Measurements from ENCODE around the gene CITED4. TPM values are rescaled to one million over a fixed set of nuclear protein-coding genes. Genes with fewer than 3 reads are reported as not detected.

The CITED4 gene, protein sequence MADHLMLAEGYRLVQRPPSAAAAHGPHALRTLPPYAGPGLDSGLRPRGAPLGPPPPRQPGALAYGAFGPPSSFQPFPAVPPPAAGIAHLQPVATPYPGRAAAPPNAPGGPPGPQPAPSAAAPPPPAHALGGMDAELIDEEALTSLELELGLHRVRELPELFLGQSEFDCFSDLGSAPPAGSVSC
- total RNA-seq (2021; ENCODE audit: unreplicated experiment), result 7.8 TPM
- 4.3 and 6.8 TPM in 2 replicates for polyA plus RNA-seq (2012)
- Bru-seq, nascent RNA, result percentile 27 among the genes with signal in this experiment
- not detected for BruChase-seq, experiment 1, labeled RNA remaining after a 6-hour chase
- BruChase-seq, experiment 2, labeled RNA remaining after a 2-hour chase, result percentile 41 among the genes with signal in this experiment
- long read RNA-seq, transcript CITED4-201 (1 exons, 1,316 nt), result major isoform, 28 of 28 reads
- long read RNA-seq, partial matches to known transcripts, result 0 of 28 reads
- long read RNA-seq, other reads (novel, unspliced or antisense), result 0 of 28 reads

DNA sequence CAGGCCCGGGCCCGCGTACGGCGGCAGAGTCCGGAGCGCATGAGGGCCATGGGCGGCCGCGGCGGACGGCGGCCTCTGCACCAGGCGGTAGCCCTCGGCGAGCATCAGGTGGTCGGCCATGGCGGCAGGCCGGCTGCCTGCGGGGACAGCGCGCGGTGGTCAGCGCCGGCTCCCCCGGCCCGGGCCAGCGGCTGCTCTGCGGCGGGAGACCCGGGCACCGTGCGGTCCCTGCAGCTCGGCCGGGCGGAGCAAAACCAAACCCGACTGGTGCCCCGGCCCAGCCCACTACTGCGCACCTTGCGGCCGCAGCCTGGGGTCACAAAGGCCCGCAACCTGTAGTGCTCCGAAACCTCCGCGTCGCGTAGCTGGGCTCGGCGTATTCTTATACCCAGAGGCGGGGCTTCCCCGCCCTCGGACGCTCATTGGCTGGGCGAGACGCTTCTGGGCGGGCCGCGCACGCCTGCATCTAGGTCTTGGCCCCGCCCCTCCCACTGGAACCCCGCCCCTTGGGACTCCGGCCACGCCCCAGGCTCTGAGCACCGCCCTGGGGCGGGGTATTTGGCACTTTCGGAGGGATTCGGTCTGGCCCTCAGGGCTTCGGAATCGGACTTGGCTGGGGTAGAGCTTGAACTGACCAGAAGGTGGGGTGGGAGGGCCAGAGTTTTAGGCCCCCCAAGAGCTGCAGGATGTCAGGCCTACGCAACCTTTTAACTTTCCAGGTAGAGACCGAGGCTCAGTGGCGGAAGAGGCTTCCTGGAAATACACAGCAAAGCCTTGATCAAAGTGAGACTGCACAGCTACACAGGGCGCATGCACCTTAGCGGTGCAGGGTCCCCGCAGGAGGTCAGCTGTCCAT, at the start of gene CITED4:
Gene CITED4, minus strand, starts transcription at position 356 of the 856 bp plus-strand sequence. Its CDS starts 236 bp downstream, at position 120.
- no peaks in the 10 kb centered on the region for H4K20me1 ChIP-seq (ENCODE audit: insufficient read depth)
- ChIA-PET POLR2A (interaction anchor here (0.9 to 1.5 kb wide), 7 partner anchors 9 to 89 kb away, joined by 6 to 18 read pairs (median 10); no protein-coding TSS in a partner anchor), CTCF (interaction anchor here (1.0 to 2.0 kb wide), 8 partner anchors 9 to 93 kb away, joined by 4 to 29 read pairs (median 6); no protein-coding TSS in a partner anchor), RAD21 (ENCODE audit: low non-redundant PET in 1 of 2, low total read pairs in 2 of 2, uncharacterized antibody in 2 of 2, unreplicated experiment in 2 of 2) (interaction anchor here (0.7 to 2.7 kb wide), 10 partner anchors 9 to 142 kb away, joined by 3 to 27 read pairs (median 4); no protein-coding TSS in a partner anchor)
- H3K9ac ChIP-seq (ENCODE audit: low read length), result peak within 1 kb of the TSS; percentile 62
- no TSS peak for BruUV-seq (replicated peaks)
- H3K4me1 ChIP-seq (ENCODE audit: control insufficient read depth in 1 of 2, insufficient read depth in 2 of 2, low read length in 2 of 2), result peaks cover 11 to 37% of the 10 kb centered on the region in 2 experiments; a peak in 3 of 4 replicates
- peak within 1 kb of the TSS; percentile 43; the same call in 1 of the 2 replicates for H3K27ac ChIP-seq (ENCODE audit: low read depth, low read length)
- ATAC-seq (peak; percentile 96), DNase-seq (ENCODE audit: low read depth, low spot score) (peak; percentile 91)
- TF ChIP-seq SP1 (IDR thresholded peaks at IDR 0.05; ENCODE audit: low read depth), result peak; percentile 65
- TF ChIP-seq CEBPB (IDR thresholded peaks at IDR 0.05; ENCODE audit: low read depth), result no peak
- no peak for TF ChIP-seq ZNF274 (IDR thresholded peaks at IDR 0.05; ENCODE audit: low read depth, low read length)
- TF ChIP-seq POLR2AphosphoS5 (IDR thresholded peaks at IDR 0.05; ENCODE audit: low read depth, low read length), result peak; percentile 97
- TF ChIP-seq, protein P1, sequence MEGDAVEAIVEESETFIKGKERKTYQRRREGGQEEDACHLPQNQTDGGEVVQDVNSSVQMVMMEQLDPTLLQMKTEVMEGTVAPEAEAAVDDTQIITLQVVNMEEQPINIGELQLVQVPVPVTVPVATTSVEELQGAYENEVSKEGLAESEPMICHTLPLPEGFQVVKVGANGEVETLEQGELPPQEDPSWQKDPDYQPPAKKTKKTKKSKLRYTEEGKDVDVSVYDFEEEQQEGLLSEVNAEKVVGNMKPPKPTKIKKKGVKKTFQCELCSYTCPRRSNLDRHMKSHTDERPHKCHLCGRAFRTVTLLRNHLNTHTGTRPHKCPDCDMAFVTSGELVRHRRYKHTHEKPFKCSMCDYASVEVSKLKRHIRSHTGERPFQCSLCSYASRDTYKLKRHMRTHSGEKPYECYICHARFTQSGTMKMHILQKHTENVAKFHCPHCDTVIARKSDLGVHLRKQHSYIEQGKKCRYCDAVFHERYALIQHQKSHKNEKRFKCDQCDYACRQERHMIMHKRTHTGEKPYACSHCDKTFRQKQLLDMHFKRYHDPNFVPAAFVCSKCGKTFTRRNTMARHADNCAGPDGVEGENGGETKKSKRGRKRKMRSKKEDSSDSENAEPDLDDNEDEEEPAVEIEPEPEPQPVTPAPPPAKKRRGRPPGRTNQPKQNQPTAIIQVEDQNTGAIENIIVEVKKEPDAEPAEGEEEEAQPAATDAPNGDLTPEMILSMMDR (IDR thresholded peaks at IDR 0.05 in 2 of 3, conservative IDR thresholded peaks at IDR 0.05 in 1 of 3; ENCODE audit: borderline replicate concordance in 1 of 3, insufficient read depth in 1 of 3, low read depth in 2 of 3, low read length in 2 of 3), result peak; percentile 39 to 78 (median 45)
- no peak for TF ChIP-seq CBX3 (IDR thresholded peaks at IDR 0.05; ENCODE audit: low read depth)
- TF ChIP-seq SRF (IDR thresholded peaks at IDR 0.05; ENCODE audit: low read depth), result no peak
- TF ChIP-seq JUND (IDR thresholded peaks at IDR 0.05), result no peak
- TF ChIP-seq RAD21 (IDR thresholded peaks at IDR 0.05; ENCODE audit: low read depth), result peak; percentile 91
- no peaks in the 10 kb centered on the region for H3K79me2 ChIP-seq (ENCODE audit: insufficient read depth, low read length)
- H3K9me3 ChIP-seq (ENCODE audit: control insufficient read depth in 1 of 2, insufficient read depth in 1 of 2, low read depth in 1 of 2, low read length in 2 of 2), result no peaks in the 10 kb centered on the region
- H3K4me2 ChIP-seq (ENCODE audit: low read length), result peak within 1 kb of the TSS; percentile 76
- H3K27me3 ChIP-seq (ENCODE audit: insufficient read depth, low read length), result no peaks in the 10 kb centered on the region
- H2AFZ ChIP-seq (ENCODE audit: low read depth, low read length, poor library complexity, severe bottlenecking), result peak within 1 kb of the TSS; percentile 13
- no peaks in the 10 kb centered on the region for H3K9me2 ChIP-seq (ENCODE audit: insufficient read depth)
- intact Hi-C loops (cut with micrococcal nuclease), result loop anchor here (1.0 kb wide), 1 partner anchor 90 kb away; no protein-coding TSS in a partner anchor
- H3K4me3 ChIP-seq (replicated peaks in 1 of 2; ENCODE audit: low read depth in 1 of 2, low read length in 2 of 2), result peak within 1 kb of the TSS; percentile 33 to 62
- no peaks in the 10 kb centered on the region for H3K36me3 ChIP-seq (ENCODE audit: control insufficient read depth in 1 of 2, insufficient read depth in 2 of 2, low read length in 2 of 2)

Measured in HCT116 (cell line).